Fibroblast of pulmonary artery (primary cell): ENCODE data around the gene BET1.
A peak's percentile ranks its signal among the peaks of the same experiment; 100 is the strongest.

Source experiments
- DNase-seq: peaks from one replicate; pipeline ENCODE4 v3.0.0-alpha.2; 2010; ENCODE audit warnings: low read depth
- H3K4me3 ChIP-seq: replicated peaks from 2 replicates; pipeline ENCODE4 v1.5.1; 2011; ENCODE audit warnings: low read depth, mild to moderate bottlenecking, control low read depth, low read length, moderate library complexity
- CTCF ChIP-seq: IDR thresholded peaks from 2 replicates; pipeline ENCODE4 v1.5.1; 2011; ENCODE audit warnings: mild to moderate bottlenecking, control low read depth, low read length, inconsistent platforms; ENCODE audit errors: missing control alignments

BET1 gene

GRCh38 chr7:93948873-93949272 is 55.3 kb downstream of the BET1 start:
- no peak for TF ChIP-seq CTCF
- no peak for DNase-seq
- no peak overlapping the region for H3K4me3 ChIP-seq

GRCh38 chr7:93948106-93948505 is 56.0 kb downstream of the BET1 start:
- no peak for TF ChIP-seq CTCF
- no peak overlapping the region for H3K4me3 ChIP-seq
- DNase-seq: peak; percentile 51

GRCh38 chr7:93945756-93946535 is 58.2 kb downstream of the BET1 start:
- no peak for TF ChIP-seq CTCF
- no peak for DNase-seq
- H3K4me3 ChIP-seq: no peak overlapping the region

GRCh38 chr7:93945083-93945482 is 59.1 kb downstream of the BET1 start:
- TF ChIP-seq CTCF: no peak
- H3K4me3 ChIP-seq: no peak overlapping the region
- DNase-seq: no peak

- no peak for TF ChIP-seq CTCF
- H3K4me3 ChIP-seq: no peak overlapping the region
- DNase-seq: peak; percentile 84
Measured at GRCh38 chr7:93944673-93945072, 59.5 kb downstream of the BET1 start.

- TF ChIP-seq CTCF: no peak
- no peak for DNase-seq
- no peak overlapping the region for H3K4me3 ChIP-seq
Measured at GRCh38 chr7:93943816-93944540, 60.2 kb downstream of the BET1 start.
